HL-60 (cell line): ENCODE data around the gene DNAH17.

Experiments used
- DNase-seq, 2 experiments: peaks; one replicate each; pipeline ENCODE4 v3.0.0-alpha.2; 2010 to 2020; ENCODE audit warnings: low read depth in 1 of 2, low spot score in 1 of 2
- H3K27ac ChIP-seq: fragments of 250-450 bp; sonication (Bioruptor Pico); replicated peaks from 2 replicates; pipeline ENCODE4 v1.5.1; 2020; ENCODE audit warnings: mild to moderate bottlenecking, moderate library complexity
- H3K27me3 ChIP-seq: fragments of 250-450 bp; sonication (Bioruptor Pico); 2 replicates; pipeline ENCODE4 v1.5.1; 2021; ENCODE audit warnings: mild to moderate bottlenecking, moderate library complexity; ENCODE audit not compliant: insufficient read depth, poor library complexity, severe bottlenecking
- H3K4me3 ChIP-seq: replicated peaks from 2 replicates; pipeline ENCODE4 v1.5.1; 2011; ENCODE audit warnings: mild to moderate bottlenecking, control low read depth, low read length; ENCODE audit not compliant: insufficient read depth
- GABPA ChIP-seq: IDR thresholded peaks from 2 replicates; pipeline ENCODE4 v1.6.1; 2012; ENCODE audit warnings: low read depth
- POLR2AphosphoS5 ChIP-seq: IDR thresholded peaks from 2 replicates; pipeline ENCODE4 v1.6.1; 2012; ENCODE audit warnings: low read depth
- SPI1 ChIP-seq: IDR thresholded peaks from 2 replicates; pipeline ENCODE4 v1.6.1; 2012; ENCODE audit warnings: low read depth, mild to moderate bottlenecking, borderline replicate concordance
- TF ChIP-seq, protein P1 (sequence below): IDR thresholded peaks from 2 replicates; pipeline ENCODE4 v1.6.1; 2012; ENCODE audit warnings: low read depth; ENCODE audit not compliant: insufficient replicate concordance
- TF ChIP-seq, protein P2 (sequence below): IDR thresholded peaks from one replicate; pipeline ENCODE4 v1.5.1; 2011; ENCODE audit warnings: low read length, control low read depth, inconsistent platforms; ENCODE audit not compliant: insufficient read depth

The DNAH17 gene

GRCh38 chr17:78426293-78426879 lies 150.8 kb downstream of the DNAH17 start:
- TF ChIP-seq, protein P1, sequence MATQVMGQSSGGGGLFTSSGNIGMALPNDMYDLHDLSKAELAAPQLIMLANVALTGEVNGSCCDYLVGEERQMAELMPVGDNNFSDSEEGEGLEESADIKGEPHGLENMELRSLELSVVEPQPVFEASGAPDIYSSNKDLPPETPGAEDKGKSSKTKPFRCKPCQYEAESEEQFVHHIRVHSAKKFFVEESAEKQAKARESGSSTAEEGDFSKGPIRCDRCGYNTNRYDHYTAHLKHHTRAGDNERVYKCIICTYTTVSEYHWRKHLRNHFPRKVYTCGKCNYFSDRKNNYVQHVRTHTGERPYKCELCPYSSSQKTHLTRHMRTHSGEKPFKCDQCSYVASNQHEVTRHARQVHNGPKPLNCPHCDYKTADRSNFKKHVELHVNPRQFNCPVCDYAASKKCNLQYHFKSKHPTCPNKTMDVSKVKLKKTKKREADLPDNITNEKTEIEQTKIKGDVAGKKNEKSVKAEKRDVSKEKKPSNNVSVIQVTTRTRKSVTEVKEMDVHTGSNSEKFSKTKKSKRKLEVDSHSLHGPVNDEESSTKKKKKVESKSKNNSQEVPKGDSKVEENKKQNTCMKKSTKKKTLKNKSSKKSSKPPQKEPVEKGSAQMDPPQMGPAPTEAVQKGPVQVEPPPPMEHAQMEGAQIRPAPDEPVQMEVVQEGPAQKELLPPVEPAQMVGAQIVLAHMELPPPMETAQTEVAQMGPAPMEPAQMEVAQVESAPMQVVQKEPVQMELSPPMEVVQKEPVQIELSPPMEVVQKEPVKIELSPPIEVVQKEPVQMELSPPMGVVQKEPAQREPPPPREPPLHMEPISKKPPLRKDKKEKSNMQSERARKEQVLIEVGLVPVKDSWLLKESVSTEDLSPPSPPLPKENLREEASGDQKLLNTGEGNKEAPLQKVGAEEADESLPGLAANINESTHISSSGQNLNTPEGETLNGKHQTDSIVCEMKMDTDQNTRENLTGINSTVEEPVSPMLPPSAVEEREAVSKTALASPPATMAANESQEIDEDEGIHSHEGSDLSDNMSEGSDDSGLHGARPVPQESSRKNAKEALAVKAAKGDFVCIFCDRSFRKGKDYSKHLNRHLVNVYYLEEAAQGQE: no peak
- TF ChIP-seq, protein P2, sequence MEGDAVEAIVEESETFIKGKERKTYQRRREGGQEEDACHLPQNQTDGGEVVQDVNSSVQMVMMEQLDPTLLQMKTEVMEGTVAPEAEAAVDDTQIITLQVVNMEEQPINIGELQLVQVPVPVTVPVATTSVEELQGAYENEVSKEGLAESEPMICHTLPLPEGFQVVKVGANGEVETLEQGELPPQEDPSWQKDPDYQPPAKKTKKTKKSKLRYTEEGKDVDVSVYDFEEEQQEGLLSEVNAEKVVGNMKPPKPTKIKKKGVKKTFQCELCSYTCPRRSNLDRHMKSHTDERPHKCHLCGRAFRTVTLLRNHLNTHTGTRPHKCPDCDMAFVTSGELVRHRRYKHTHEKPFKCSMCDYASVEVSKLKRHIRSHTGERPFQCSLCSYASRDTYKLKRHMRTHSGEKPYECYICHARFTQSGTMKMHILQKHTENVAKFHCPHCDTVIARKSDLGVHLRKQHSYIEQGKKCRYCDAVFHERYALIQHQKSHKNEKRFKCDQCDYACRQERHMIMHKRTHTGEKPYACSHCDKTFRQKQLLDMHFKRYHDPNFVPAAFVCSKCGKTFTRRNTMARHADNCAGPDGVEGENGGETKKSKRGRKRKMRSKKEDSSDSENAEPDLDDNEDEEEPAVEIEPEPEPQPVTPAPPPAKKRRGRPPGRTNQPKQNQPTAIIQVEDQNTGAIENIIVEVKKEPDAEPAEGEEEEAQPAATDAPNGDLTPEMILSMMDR: no peak
- Histone ChIP-seq H3K27ac (no peak overlapping the region), H3K4me3 (no peak overlapping the region), H3K27me3 (no peaks in the 10 kb centered on the region)
- DNase-seq: no peak

DNA sequence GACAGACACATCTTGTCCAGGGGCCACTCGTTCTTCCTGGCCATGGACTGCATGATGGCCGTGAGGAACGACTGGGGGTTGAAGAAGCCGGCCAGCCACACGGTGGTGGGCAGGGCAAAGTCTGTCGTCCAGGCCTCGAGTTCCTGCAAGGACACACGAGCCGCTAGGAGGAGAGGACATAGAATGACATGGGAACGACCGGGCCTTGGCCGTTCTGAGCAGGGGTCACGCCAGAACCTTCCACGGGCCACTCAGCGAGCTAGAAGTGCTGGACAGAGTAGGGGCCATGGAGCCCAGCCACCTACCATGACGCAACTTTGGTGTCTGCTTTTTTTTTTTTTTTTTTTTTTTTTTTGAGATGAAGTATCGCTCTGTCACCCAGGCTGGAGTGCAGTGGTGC lies 151.8 kb downstream of the DNAH17 start:
- Histone ChIP-seq H3K4me3 (no peak overlapping the region), H3K27me3 (no peaks in the 10 kb centered on the region), H3K27ac (no peak overlapping the region)
- DNase-seq: no peak
- TF ChIP-seq, protein P1: no peak

GRCh38 chr17:78423961-78424675 lies 153.1 kb downstream of the DNAH17 start:
- Histone ChIP-seq H3K27me3 (no peaks in the 10 kb centered on the region), H3K27ac (no peak overlapping the region), H3K4me3 (no peak overlapping the region)
- TF ChIP-seq, protein P1: no peak
- TF ChIP-seq GABPA: no peak
- TF ChIP-seq, protein P2: no peak
- TF ChIP-seq POLR2AphosphoS5: no peak
- no peak for TF ChIP-seq SPI1
- no peak for DNase-seq
